ENCODE data around the gene ESRRA.

The ESRRA gene

DNA sequence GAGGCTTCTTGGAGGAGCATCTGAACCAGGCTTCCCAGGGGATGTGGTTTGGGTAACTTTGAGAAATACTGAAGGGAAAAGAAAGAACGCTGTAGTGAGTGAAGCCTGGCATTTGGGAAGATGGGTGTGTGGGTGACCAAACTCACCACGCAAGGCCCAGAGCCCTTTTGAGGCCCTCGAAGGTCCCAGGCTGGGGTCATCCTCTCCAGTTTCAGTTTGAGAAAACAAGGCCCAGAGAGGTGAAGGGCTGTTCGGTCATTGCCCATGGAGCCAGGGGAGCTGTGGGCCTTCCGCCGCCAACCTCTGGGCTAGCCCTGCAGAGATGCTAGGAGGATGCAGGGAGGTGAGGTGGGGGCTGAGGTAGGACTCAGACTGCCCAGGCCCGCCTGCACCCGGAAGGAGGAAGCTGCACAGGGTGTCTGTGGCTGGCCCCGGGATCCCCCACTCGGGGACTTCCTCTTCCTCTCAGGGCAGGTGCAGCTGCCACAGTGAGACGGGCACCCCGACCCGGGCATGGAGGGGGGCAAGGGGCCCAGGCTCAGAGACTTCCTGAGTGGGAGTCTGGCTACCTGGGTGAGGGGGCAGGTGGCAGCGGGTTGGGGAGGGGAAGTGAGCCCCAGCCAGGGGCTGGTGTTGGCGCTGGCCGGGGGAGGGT lies 34.6 kb downstream of the ESRRA start, which contains the start of gene CCDC88B:
CCDC88B (plus strand) TSS at position 451 of the 655 bp plus-strand sequence; CDS start at position 514, 63 bp downstream.
- peaks cover 7% of the 10 kb centered on the region for H3K27me3 ChIP-seq (ENCODE audit: insufficient read depth, insufficient read length)
- H3K9ac ChIP-seq (ENCODE audit: insufficient read length, low read depth): peak within 1 kb of the TSS; percentile 50
- peaks cover 23% of the 10 kb centered on the region for H3K4me1 ChIP-seq (ENCODE audit: insufficient read depth, insufficient read length)
- no peak for DNase-seq (ENCODE audit: low read depth, low spot score)
- H3K4me3 ChIP-seq (ENCODE audit: insufficient read length, low read depth): peak within 1 kb of the TSS; percentile 34
- H3K36me3 ChIP-seq (ENCODE audit: insufficient read depth, insufficient read length, low read length): no peaks in the 10 kb centered on the region
- TF ChIP-seq SUZ12 (IDR thresholded peaks at IDR 0.05; ENCODE audit: extremely low read depth, insufficient read depth, insufficient read length) (no peak), YY1 (IDR thresholded peaks at IDR 0.05; ENCODE audit: insufficient read depth, insufficient read length) (no peak), ZNF274 (IDR thresholded peaks at IDR 0.05; ENCODE audit: low read depth, low read length) (no peak)
- no peaks in the 10 kb centered on the region for H3K9me3 ChIP-seq (ENCODE audit: insufficient read depth, low read length)

GRCh38 chr11:64340671-64341335 lies 35.5 kb downstream of the ESRRA start:
- H3K36me3 ChIP-seq (ENCODE audit: insufficient read depth, insufficient read length, low read length): no peaks in the 10 kb centered on the region
- H3K9ac ChIP-seq (ENCODE audit: insufficient read length, low read depth): peak overlapping the region; percentile 50
- DNase-seq (ENCODE audit: low read depth, low spot score): no peak
- TF ChIP-seq ZNF274 (IDR thresholded peaks at IDR 0.05; ENCODE audit: low read depth, low read length) (no peak), SUZ12 (IDR thresholded peaks at IDR 0.05; ENCODE audit: extremely low read depth, insufficient read depth, insufficient read length) (no peak), YY1 (IDR thresholded peaks at IDR 0.05; ENCODE audit: insufficient read depth, insufficient read length) (no peak)
- peak overlapping the region; percentile 34 for H3K4me3 ChIP-seq (ENCODE audit: insufficient read length, low read depth)
- H3K9me3 ChIP-seq (ENCODE audit: insufficient read depth, low read length): no peaks in the 10 kb centered on the region
- peaks cover 23% of the 10 kb centered on the region for H3K4me1 ChIP-seq (ENCODE audit: insufficient read depth, insufficient read length)
- peaks cover 7% of the 10 kb centered on the region for H3K27me3 ChIP-seq (ENCODE audit: insufficient read depth, insufficient read length)

DNA sequence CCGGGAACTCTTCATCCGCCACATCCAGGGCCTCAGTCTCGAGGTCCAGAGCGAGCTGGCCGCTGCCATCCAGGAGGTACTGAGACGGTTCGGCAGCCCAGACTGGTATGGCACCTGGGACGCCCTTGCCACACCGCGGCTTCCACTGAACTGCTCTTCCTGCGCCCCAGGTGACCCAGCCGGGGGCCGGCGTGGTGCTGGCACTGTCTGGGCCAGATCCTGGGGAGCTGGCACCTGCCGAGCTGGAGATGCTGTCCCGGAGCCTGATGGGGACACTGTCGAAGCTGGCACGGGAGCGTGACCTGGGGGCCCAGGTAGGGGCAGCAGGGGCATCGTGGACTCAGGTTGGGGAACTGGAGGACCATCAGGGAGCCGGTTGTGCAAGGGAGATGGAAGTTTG lies 36.1 kb downstream of the ESRRA start:
- no peak for TF ChIP-seq SUZ12 (IDR thresholded peaks at IDR 0.05; ENCODE audit: extremely low read depth, insufficient read depth, insufficient read length)
- no peak for TF ChIP-seq YY1 (IDR thresholded peaks at IDR 0.05; ENCODE audit: insufficient read depth, insufficient read length)
- TF ChIP-seq ZNF274 (IDR thresholded peaks at IDR 0.05; ENCODE audit: low read depth, low read length): no peak
- no peak overlapping the region for H3K4me3 ChIP-seq (ENCODE audit: insufficient read length, low read depth)
- peak overlapping the region; percentile 59 for H3K9ac ChIP-seq (ENCODE audit: insufficient read length, low read depth)

DNA sequence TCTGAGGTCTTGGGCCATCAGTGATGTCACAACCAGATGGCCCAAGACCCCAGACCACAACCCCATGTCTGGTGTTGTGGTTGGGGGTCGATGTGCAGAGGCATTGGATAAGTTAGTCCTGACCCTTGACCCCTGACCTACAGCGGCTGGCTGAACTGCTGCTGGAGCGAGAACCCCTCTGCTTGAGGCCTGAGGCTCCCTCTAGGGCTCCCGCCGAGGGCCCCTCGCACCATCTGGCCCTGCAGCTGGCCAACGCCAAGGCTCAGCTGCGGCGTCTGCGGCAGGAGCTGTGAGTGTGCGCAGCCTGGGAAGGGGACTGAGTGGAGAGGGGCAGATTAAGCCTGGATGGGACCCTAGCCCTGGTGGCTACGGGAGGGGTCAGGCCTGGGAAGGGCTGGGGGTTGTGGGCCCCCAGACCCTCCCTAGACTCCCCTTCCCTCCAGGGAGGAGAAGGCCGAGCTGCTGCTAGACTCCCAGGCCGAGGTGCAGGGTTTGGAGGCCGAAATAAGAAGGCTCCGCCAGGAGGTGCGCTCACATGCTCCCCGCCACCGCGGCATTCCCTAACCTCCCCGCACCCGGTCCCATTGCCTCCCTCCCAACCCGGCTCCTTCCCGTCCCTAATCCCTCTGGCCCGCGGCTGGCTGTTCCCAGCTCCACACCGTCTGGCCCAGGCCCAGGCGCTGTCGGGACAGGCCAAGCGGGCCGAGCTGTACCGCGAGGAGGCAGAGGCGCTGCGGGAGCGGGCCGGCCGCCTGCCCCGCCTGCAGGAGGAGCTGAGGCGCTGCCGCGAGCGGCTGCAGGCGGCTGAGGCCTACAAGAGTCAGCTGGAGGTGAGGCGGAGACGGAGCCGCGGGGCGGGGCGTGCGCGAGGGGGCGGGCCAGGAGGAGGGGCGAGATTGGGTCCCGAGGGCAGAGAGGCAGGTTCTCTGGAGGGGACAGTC lies 36.8 kb downstream of the ESRRA start:
- H3K4me3 ChIP-seq (ENCODE audit: insufficient read length, low read depth): peak overlapping the region; percentile 33
- DNase-seq (ENCODE audit: low read depth, low spot score): peak; percentile 84
- peaks cover 7% of the 10 kb centered on the region for H3K27me3 ChIP-seq (ENCODE audit: insufficient read depth, insufficient read length)
- H3K9ac ChIP-seq (ENCODE audit: insufficient read length, low read depth): peak overlapping the region; percentile 91
- no peaks in the 10 kb centered on the region for H3K9me3 ChIP-seq (ENCODE audit: insufficient read depth, low read length)
- no peaks in the 10 kb centered on the region for H3K36me3 ChIP-seq (ENCODE audit: insufficient read depth, insufficient read length, low read length)
- peaks cover 26% of the 10 kb centered on the region for H3K4me1 ChIP-seq (ENCODE audit: insufficient read depth, insufficient read length)
- TF ChIP-seq SUZ12 (IDR thresholded peaks at IDR 0.05; ENCODE audit: extremely low read depth, insufficient read depth, insufficient read length): no peak
- no peak for TF ChIP-seq ZNF274 (IDR thresholded peaks at IDR 0.05; ENCODE audit: low read depth, low read length)
- TF ChIP-seq YY1 (IDR thresholded peaks at IDR 0.05; ENCODE audit: insufficient read depth, insufficient read length): no peak

More for the DNA sequence above, 36.1 kb downstream of the ESRRA start:
- Histone ChIP-seq H3K36me3 (ENCODE audit: insufficient read depth, insufficient read length, low read length) (no peaks in the 10 kb centered on the region), H3K4me1 (ENCODE audit: insufficient read depth, insufficient read length) (peaks cover 26% of the 10 kb centered on the region), H3K27me3 (ENCODE audit: insufficient read depth, insufficient read length) (peaks cover 7% of the 10 kb centered on the region), H3K9me3 (ENCODE audit: insufficient read depth, low read length) (no peaks in the 10 kb centered on the region)
- no peak for DNase-seq (ENCODE audit: low read depth, low spot score)

GRCh38 chr11:64342869-64343745 lies 37.8 kb downstream of the ESRRA start:
- H3K27me3 ChIP-seq (ENCODE audit: insufficient read depth, insufficient read length): peaks cover 7% of the 10 kb centered on the region
- H3K4me1 ChIP-seq (ENCODE audit: insufficient read depth, insufficient read length): peaks cover 28% of the 10 kb centered on the region
- no peak for TF ChIP-seq SUZ12 (IDR thresholded peaks at IDR 0.05; ENCODE audit: extremely low read depth, insufficient read depth, insufficient read length)
- TF ChIP-seq ZNF274 (IDR thresholded peaks at IDR 0.05; ENCODE audit: low read depth, low read length): no peak
- TF ChIP-seq YY1 (IDR thresholded peaks at IDR 0.05; ENCODE audit: insufficient read depth, insufficient read length): no peak
- no peak overlapping the region for H3K4me3 ChIP-seq (ENCODE audit: insufficient read length, low read depth)
- no peaks in the 10 kb centered on the region for H3K9me3 ChIP-seq (ENCODE audit: insufficient read depth, low read length)
- peak overlapping the region; percentile 33 for H3K9ac ChIP-seq (ENCODE audit: insufficient read length, low read depth)
- no peak for DNase-seq (ENCODE audit: low read depth, low spot score)
- H3K36me3 ChIP-seq (ENCODE audit: insufficient read depth, insufficient read length, low read length): no peaks in the 10 kb centered on the region
